ENCODE results near the gene VKORC1L1.
"Not testable (repeated sequence)": the region's sequence is repeated elsewhere in the genome, so short reads cannot be mapped to it uniquely, and the experiment has no call there.

VKORC1L1 gene

GRCh38 chr7:65938336-65938895 is 65.5 kb downstream of the VKORC1L1 start:
- no peaks in the 10 kb centered on the region for H3K27me3 ChIP-seq (ENCODE audit: insufficient read depth, low read length)
- no peaks in the 10 kb centered on the region for H3F3A ChIP-seq (ENCODE audit: insufficient read depth, low read length)
- H2AFZ ChIP-seq (ENCODE audit: low read length), result no peak overlapping the region
- H3K4me2 ChIP-seq (ENCODE audit: low read length), result no peak overlapping the region
- peaks cover 29% of the 10 kb centered on the region; the same call in 1 of the 2 replicates for H3K36me3 ChIP-seq (ENCODE audit: insufficient read depth, low read length)
- peaks cover 17% of the 10 kb centered on the region for H3K79me2 ChIP-seq (ENCODE audit: insufficient read depth, low read length)
- no peaks in the 10 kb centered on the region for H3K9me2 ChIP-seq (ENCODE audit: low read depth, low read length)
- TF ChIP-seq EZH2 (IDR thresholded peaks at IDR 0.05; ENCODE audit: borderline replicate concordance, low read length), result no peak
- H3K4me3 ChIP-seq (ENCODE audit: low read depth, low read length, poor library complexity, severe bottlenecking), result no peak overlapping the region
- no peak overlapping the region for H3K9ac ChIP-seq (ENCODE audit: low read length)
- no peak overlapping the region for H3K27ac ChIP-seq (ENCODE audit: low read depth, low read length, poor library complexity, severe bottlenecking)
- no peaks in the 10 kb centered on the region for H3K9me3 ChIP-seq (ENCODE audit: low read length)
- H4K20me1 ChIP-seq (ENCODE audit: insufficient read depth, low read length), result no peaks in the 10 kb centered on the region
- no peaks in the 10 kb centered on the region for H3K4me1 ChIP-seq (ENCODE audit: insufficient read depth, low read length, severe bottlenecking)

- not testable (repeated sequence) for H3K4me3 ChIP-seq (ENCODE audit: low read depth, low read length, poor library complexity, severe bottlenecking); H3F3A ChIP-seq (ENCODE audit: insufficient read depth, low read length); H3K27me3 ChIP-seq (ENCODE audit: insufficient read depth, low read length); H3K36me3 ChIP-seq (ENCODE audit: insufficient read depth, low read length); H2AFZ ChIP-seq (ENCODE audit: low read length); H3K9me3 ChIP-seq (ENCODE audit: low read length); H4K20me1 ChIP-seq (ENCODE audit: insufficient read depth, low read length); H3K9me2 ChIP-seq (ENCODE audit: low read depth, low read length); H3K27ac ChIP-seq (ENCODE audit: low read depth, low read length, poor library complexity, severe bottlenecking); H3K4me1 ChIP-seq (ENCODE audit: insufficient read depth, low read length, severe bottlenecking); H3K79me2 ChIP-seq (ENCODE audit: insufficient read depth, low read length); H3K4me2 ChIP-seq (ENCODE audit: low read length); H3K9ac ChIP-seq (ENCODE audit: low read length)
These were observed 72.9 kb downstream of the VKORC1L1 start for GRCh38 chr7:65945787-65946186.

- TF ChIP-seq CTCF (IDR thresholded peaks at IDR 0.05; ENCODE audit: low read length) (no peak), EZH2 (IDR thresholded peaks at IDR 0.05; ENCODE audit: borderline replicate concordance, low read length) (no peak)
- no peaks in the 10 kb centered on the region for H3K27me3 ChIP-seq (ENCODE audit: insufficient read depth, low read length)
- H3K4me3 ChIP-seq (ENCODE audit: low read depth, low read length, poor library complexity, severe bottlenecking), result no peak overlapping the region
- no peak overlapping the region for H3K4me2 ChIP-seq (ENCODE audit: low read length)
- H2AFZ ChIP-seq (ENCODE audit: low read length), result no peak overlapping the region
- no peak overlapping the region for H3K27ac ChIP-seq (ENCODE audit: low read depth, low read length, poor library complexity, severe bottlenecking)
- H3K36me3 ChIP-seq (ENCODE audit: insufficient read depth, low read length), result peaks cover 10% of the 10 kb centered on the region; the same call in 1 of the 2 replicates
- no peaks in the 10 kb centered on the region for H4K20me1 ChIP-seq (ENCODE audit: insufficient read depth, low read length)
- H3K9me2 ChIP-seq (ENCODE audit: low read depth, low read length), result no peaks in the 10 kb centered on the region
- H3K4me1 ChIP-seq (ENCODE audit: insufficient read depth, low read length, severe bottlenecking), result no peaks in the 10 kb centered on the region
- 0 out of 2 replicates have a peak, but pooled peaks cover 3% of the 10 kb centered on the region for H3K79me2 ChIP-seq (ENCODE audit: insufficient read depth, low read length)
- no peaks in the 10 kb centered on the region for H3K9me3 ChIP-seq (ENCODE audit: low read length)
- H3F3A ChIP-seq (ENCODE audit: insufficient read depth, low read length), result no peaks in the 10 kb centered on the region
- H3K9ac ChIP-seq (ENCODE audit: low read length), result no peak overlapping the region
These were observed 74.0 kb downstream of the VKORC1L1 start for GRCh38 chr7:65946904-65947303.

GRCh38 chr7:65951837-65952578 is 79.1 kb downstream of the VKORC1L1 start:
- TF ChIP-seq CTCF (IDR thresholded peaks at IDR 0.05; ENCODE audit: low read length) (no peak), EZH2 (IDR thresholded peaks at IDR 0.05; ENCODE audit: borderline replicate concordance, low read length) (no peak)
- H3K27ac ChIP-seq (ENCODE audit: low read depth, low read length, poor library complexity, severe bottlenecking), result no peak overlapping the region

More at GRCh38 chr7:65951837-65952578, 79.1 kb downstream of the VKORC1L1 start:
- no peaks in the 10 kb centered on the region for H3K27me3 ChIP-seq (ENCODE audit: insufficient read depth, low read length)
- H3K36me3 ChIP-seq (ENCODE audit: insufficient read depth, low read length), result peaks cover 43% of the 10 kb centered on the region
- H3F3A ChIP-seq (ENCODE audit: insufficient read depth, low read length), result no peaks in the 10 kb centered on the region
- no peaks in the 10 kb centered on the region for H3K79me2 ChIP-seq (ENCODE audit: insufficient read depth, low read length)
- H2AFZ ChIP-seq (ENCODE audit: low read length), result no peak overlapping the region
- H4K20me1 ChIP-seq (ENCODE audit: insufficient read depth, low read length), result no peaks in the 10 kb centered on the region
- H3K9ac ChIP-seq (ENCODE audit: low read length), result no peak overlapping the region
- H3K4me3 ChIP-seq (ENCODE audit: low read depth, low read length, poor library complexity, severe bottlenecking), result no peak overlapping the region
- no peaks in the 10 kb centered on the region for H3K9me3 ChIP-seq (ENCODE audit: low read length)
- no peaks in the 10 kb centered on the region for H3K4me1 ChIP-seq (ENCODE audit: insufficient read depth, low read length, severe bottlenecking)
- no peak overlapping the region for H3K4me2 ChIP-seq (ENCODE audit: low read length)
- H3K9me2 ChIP-seq (ENCODE audit: low read depth, low read length), result no peaks in the 10 kb centered on the region
